SJSA1 (cell line): Measurements from ENCODE around the gene NRARP. TPM values are rescaled to one million over a fixed set of nuclear protein-coding genes. Genes with fewer than 3 reads are reported as not detected.

Experiments used
- DNase-seq, 2 experiments: peaks; one replicate each; pipeline ENCODE4 v3.0.0-alpha.2; 2015 to 2020; ENCODE audit warnings: low spot score in 2 of 2, low read depth in 1 of 2
- H3K27ac ChIP-seq: fragments of 250-450 bp; sonication (Bioruptor Pico); 2 replicates; pipeline ENCODE4 v1.5.1; 2020; ENCODE audit warnings: mild to moderate bottlenecking, moderate library complexity
- H3K27me3 ChIP-seq: fragments of 250-450 bp; sonication (Bioruptor Pico); replicated peaks from 2 replicates; pipeline ENCODE4 v1.5.1; 2020; ENCODE audit warnings: mild to moderate bottlenecking, moderate library complexity
- H3K36me3 ChIP-seq: fragments of 250-450 bp; sonication (Bioruptor Pico); 2 replicates; pipeline ENCODE4 v1.5.1; 2020; ENCODE audit warnings: mild to moderate bottlenecking
- H3K4me1 ChIP-seq: fragments of 250-450 bp; sonication (Bioruptor Pico); replicated peaks from 2 replicates; pipeline ENCODE4 v1.6.1; 2021; ENCODE audit warnings: mild to moderate bottlenecking
- H3K4me3 ChIP-seq: fragments of 250-450 bp; sonication (Bioruptor Pico); 2 replicates; pipeline ENCODE4 v1.5.1; 2020; ENCODE audit warnings: mild to moderate bottlenecking
- H3K9me3 ChIP-seq: fragments of 250-450 bp; sonication (Bioruptor Pico); replicated peaks from 2 replicates; pipeline ENCODE4 v1.5.1; 2020; ENCODE audit warnings: mild to moderate bottlenecking
- total RNA-seq: library from RNA; depleted of rRNA; stranded (reverse); fragments of >200 nt; shearing (Covaris generic); gene quantifications from 2 replicates; pipeline ENCODE4 v1.2.3, GENCODE V29; 2014

The NRARP gene
- total RNA-seq, 1 experiment from 2014 or later = 0.97 TPM

- DNase-seq = no peak
- Histone ChIP-seq H3K36me3 (no peaks in the 10 kb centered on the region), H3K27ac (no peak overlapping the region), H3K27me3 (peaks cover 5% of the 10 kb centered on the region; the same call in 1 of the 2 replicates), H3K4me3 (no peak overlapping the region), H3K9me3 (no peaks in the 10 kb centered on the region), H3K4me1 (no peaks in the 10 kb centered on the region)
Observed at GRCh38 chr9:137310189-137311052, 8.3 kb upstream of the NRARP start.

GRCh38 chr9:137309368-137310188, 7.5 kb upstream of the NRARP start:
- no peak overlapping the region for H3K27ac ChIP-seq
- H3K36me3 ChIP-seq = no peaks in the 10 kb centered on the region
- no peak overlapping the region for H3K4me3 ChIP-seq
- no peaks in the 10 kb centered on the region for H3K9me3 ChIP-seq
- no peak for DNase-seq
- H3K27me3 ChIP-seq = peaks cover 5% of the 10 kb centered on the region; the same call in 1 of the 2 replicates
- no peaks in the 10 kb centered on the region for H3K4me1 ChIP-seq

- H3K4me3 ChIP-seq = no peak overlapping the region
- H3K27me3 ChIP-seq = peaks cover 5% of the 10 kb centered on the region; the same call in 1 of the 2 replicates
- no peak for DNase-seq
- no peaks in the 10 kb centered on the region for H3K36me3 ChIP-seq
- no peaks in the 10 kb centered on the region for H3K9me3 ChIP-seq
- H3K27ac ChIP-seq = no peak overlapping the region
- no peaks in the 10 kb centered on the region for H3K4me1 ChIP-seq
Observed at GRCh38 chr9:137308057-137308619, 6.1 kb upstream of the NRARP start.

GRCh38 chr9:137307255-137308056, 5.4 kb upstream of the NRARP start:
- peak in 1 of 2 experiments; percentile 39 for DNase-seq
- H3K27ac ChIP-seq = no peak overlapping the region
- no peaks in the 10 kb centered on the region for H3K36me3 ChIP-seq
- no peak overlapping the region for H3K4me3 ChIP-seq
- H3K9me3 ChIP-seq = no peaks in the 10 kb centered on the region
- peaks cover 5% of the 10 kb centered on the region; the same call in 1 of the 2 replicates for H3K4me1 ChIP-seq
- H3K27me3 ChIP-seq = peaks cover 5% of the 10 kb centered on the region; the same call in 1 of the 2 replicates

GRCh38 chr9:137306850-137307254, 4.8 kb upstream of the NRARP start:
- no peaks in the 10 kb centered on the region for H3K9me3 ChIP-seq

GRCh38 chr9:137306066-137306849, 4.2 kb upstream of the NRARP start:
- H3K36me3 ChIP-seq = no peaks in the 10 kb centered on the region
- no peak overlapping the region for H3K4me3 ChIP-seq
- H3K27me3 ChIP-seq = peaks cover 9% of the 10 kb centered on the region
- H3K9me3 ChIP-seq = no peaks in the 10 kb centered on the region
- peaks cover 11% of the 10 kb centered on the region for H3K4me1 ChIP-seq
- H3K27ac ChIP-seq = no peak overlapping the region
- no peak for DNase-seq

More at GRCh38 chr9:137306850-137307254, 4.8 kb upstream of the NRARP start:
- no peaks in the 10 kb centered on the region for H3K36me3 ChIP-seq
- DNase-seq = no peak
- peaks cover 6% of the 10 kb centered on the region; the same call in 1 of the 2 replicates for H3K4me1 ChIP-seq
- peaks cover 5% of the 10 kb centered on the region; the same call in 1 of the 2 replicates for H3K27me3 ChIP-seq
- H3K27ac ChIP-seq = no peak overlapping the region
- H3K4me3 ChIP-seq = no peak overlapping the region

- no peak overlapping the region for H3K27ac ChIP-seq
- no peaks in the 10 kb centered on the region for H3K36me3 ChIP-seq
- peaks cover 14% of the 10 kb centered on the region for H3K27me3 ChIP-seq
- no peak overlapping the region for H3K4me3 ChIP-seq
- H3K9me3 ChIP-seq = no peaks in the 10 kb centered on the region
- peaks cover 16% of the 10 kb centered on the region for H3K4me1 ChIP-seq
- no peak for DNase-seq
Observed at GRCh38 chr9:137305798-137306065, 3.7 kb upstream of the NRARP start.

- peak in 1 of 2 experiments; percentile 44 for DNase-seq
- H3K27ac ChIP-seq = no peak overlapping the region
- H3K4me3 ChIP-seq = no peak overlapping the region
- no peaks in the 10 kb centered on the region for H3K36me3 ChIP-seq
- no peaks in the 10 kb centered on the region for H3K9me3 ChIP-seq
- H3K4me1 ChIP-seq = peaks cover 17% of the 10 kb centered on the region
- H3K27me3 ChIP-seq = peaks cover 16% of the 10 kb centered on the region
Observed at GRCh38 chr9:137305060-137305797, 3.2 kb upstream of the NRARP start.

- H3K36me3 ChIP-seq = no peaks in the 10 kb centered on the region
- H3K27me3 ChIP-seq = peaks cover 23% of the 10 kb centered on the region
- peaks cover 17% of the 10 kb centered on the region for H3K4me1 ChIP-seq
- no peaks in the 10 kb centered on the region for H3K9me3 ChIP-seq
- DNase-seq = no peak
- no peak overlapping the region for H3K4me3 ChIP-seq
- no peak overlapping the region for H3K27ac ChIP-seq
Observed at GRCh38 chr9:137304383-137305059, 2.5 kb upstream of the NRARP start.

- H3K4me1 ChIP-seq = peaks cover 17% of the 10 kb centered on the region
- no peak overlapping the region for H3K27ac ChIP-seq
- DNase-seq = no peak
- peaks cover 27% of the 10 kb centered on the region for H3K27me3 ChIP-seq
- H3K4me3 ChIP-seq = no peak overlapping the region
- H3K9me3 ChIP-seq = no peaks in the 10 kb centered on the region
- no peaks in the 10 kb centered on the region for H3K36me3 ChIP-seq
Observed at GRCh38 chr9:137303893-137304382, 1.9 kb upstream of the NRARP start.

- DNase-seq = no peak
- Histone ChIP-seq H3K4me1 (peaks cover 17% of the 10 kb centered on the region), H3K4me3 (no peak overlapping the region), H3K27me3 (peaks cover 32% of the 10 kb centered on the region), H3K9me3 (no peaks in the 10 kb centered on the region), H3K27ac (no peak overlapping the region), H3K36me3 (no peaks in the 10 kb centered on the region)
Observed at GRCh38 chr9:137303151-137303892, 1.3 kb upstream of the NRARP start.
